AG10803 (cell line): ENCODE results near the gene IL17REL.

ENCODE experiments used
- DNase-seq: peaks from one replicate; pipeline ENCODE4 v3.0.0; 2010; ENCODE audit warnings: low read depth
- H3K4me3 ChIP-seq: 2 replicates; pipeline ENCODE4 v1.5.1; 2011; ENCODE audit warnings: mild to moderate bottlenecking, low read length, control low read depth
- TF ChIP-seq, protein P1 (sequence below): conservative IDR thresholded peaks from 2 replicates; pipeline ENCODE4 v1.5.1; 2011; ENCODE audit warnings: mild to moderate bottlenecking, low read length, control low read depth, inconsistent platforms

The IL17REL gene

DNA sequence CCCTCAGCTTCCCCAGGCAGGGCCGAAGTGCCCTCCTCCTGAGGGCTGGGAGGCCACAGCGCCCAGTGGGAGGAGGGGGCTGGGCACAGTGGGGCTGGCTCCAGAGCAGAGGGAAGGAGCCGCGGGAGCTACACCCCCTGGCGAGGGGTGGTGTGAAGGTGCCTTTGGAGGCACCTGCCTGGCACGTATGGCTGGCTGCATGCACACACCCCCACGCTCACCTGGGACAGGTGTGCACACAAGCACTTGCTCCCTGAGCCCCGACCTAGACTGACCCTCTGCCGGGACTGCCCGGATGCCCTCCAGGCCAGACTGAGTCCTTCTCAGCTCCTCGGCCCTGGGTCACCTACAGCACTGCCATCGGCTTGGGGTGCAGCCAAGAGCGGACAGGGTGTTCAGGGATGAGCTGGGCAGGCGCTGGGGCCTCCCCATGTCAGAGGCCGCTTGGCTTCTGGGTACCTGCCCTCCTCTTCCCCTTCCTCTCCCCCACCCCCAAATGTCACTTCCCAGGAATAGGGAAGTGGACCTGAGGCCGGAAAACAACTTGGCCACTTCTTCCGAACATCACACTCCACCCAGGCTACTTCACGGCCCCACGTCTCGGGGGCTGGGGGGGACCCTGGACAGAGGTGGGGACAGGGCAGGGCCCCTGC is 59.4 kb downstream of the IL17REL start:
- TF ChIP-seq, protein P1, sequence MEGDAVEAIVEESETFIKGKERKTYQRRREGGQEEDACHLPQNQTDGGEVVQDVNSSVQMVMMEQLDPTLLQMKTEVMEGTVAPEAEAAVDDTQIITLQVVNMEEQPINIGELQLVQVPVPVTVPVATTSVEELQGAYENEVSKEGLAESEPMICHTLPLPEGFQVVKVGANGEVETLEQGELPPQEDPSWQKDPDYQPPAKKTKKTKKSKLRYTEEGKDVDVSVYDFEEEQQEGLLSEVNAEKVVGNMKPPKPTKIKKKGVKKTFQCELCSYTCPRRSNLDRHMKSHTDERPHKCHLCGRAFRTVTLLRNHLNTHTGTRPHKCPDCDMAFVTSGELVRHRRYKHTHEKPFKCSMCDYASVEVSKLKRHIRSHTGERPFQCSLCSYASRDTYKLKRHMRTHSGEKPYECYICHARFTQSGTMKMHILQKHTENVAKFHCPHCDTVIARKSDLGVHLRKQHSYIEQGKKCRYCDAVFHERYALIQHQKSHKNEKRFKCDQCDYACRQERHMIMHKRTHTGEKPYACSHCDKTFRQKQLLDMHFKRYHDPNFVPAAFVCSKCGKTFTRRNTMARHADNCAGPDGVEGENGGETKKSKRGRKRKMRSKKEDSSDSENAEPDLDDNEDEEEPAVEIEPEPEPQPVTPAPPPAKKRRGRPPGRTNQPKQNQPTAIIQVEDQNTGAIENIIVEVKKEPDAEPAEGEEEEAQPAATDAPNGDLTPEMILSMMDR = no peak
- no peak for DNase-seq
- no peak overlapping the region for H3K4me3 ChIP-seq

DNA sequence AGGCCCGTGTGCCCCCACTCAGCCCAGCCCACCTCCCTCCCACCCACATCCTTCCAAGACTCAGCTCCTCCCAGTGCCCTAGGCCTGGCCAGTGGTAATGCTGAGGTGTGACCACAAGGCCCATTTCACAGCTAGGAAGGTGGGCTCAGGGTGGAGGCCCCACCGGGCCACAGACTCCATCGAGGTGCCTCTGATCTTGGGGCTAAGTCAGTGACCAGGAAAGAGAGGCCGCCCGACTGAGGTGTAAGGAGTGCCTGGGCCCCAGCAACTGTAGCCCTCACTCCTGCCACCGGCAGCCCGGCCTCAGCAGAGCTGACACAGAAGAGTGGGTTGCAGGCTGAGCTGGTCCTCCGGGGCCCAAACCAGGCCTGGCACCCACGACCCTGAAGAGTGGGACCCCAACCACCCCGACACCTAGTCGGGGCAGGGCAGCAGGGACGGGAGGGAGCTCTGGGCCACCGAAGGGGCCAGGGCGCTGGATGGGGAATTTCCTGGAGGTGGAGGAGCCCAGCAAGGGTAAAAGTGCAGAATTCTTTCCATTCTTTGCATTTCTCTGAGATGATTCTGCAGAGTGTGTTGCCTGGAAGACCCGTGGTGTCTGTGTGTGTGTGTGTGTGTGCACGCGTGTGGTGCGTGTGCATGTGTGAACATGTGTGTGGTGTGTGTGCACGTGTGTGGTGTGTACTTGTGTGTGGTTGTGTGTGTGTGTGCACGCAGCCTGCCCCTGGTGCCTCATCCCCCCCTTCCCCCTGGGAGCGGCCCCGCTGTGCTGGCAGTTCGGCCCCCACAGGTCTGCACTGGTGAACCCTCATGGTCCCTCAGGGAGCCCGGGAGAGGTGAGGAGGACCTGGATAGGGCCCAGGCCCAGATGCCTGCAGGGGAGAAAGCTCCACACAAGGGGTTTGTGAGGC is 60.3 kb downstream of the IL17REL start:
- DNase-seq = peak; percentile 88
- TF ChIP-seq, protein P1 = no peak

DNA sequence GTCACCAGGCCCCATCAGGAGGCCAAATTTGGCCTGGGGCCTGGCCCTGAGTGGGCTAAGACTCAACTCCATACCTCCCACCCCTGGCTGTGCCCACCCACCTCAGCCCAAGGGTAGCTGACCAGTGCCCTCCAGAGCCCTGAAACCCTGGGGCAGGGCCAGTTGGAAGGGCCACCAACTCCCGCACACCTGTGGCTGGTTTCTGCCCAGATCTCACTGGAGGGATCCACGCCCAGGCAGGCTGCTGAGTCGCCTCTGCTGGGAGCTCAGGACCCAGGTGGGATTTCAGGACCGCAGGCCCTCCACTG is 60.9 kb downstream of the IL17REL start:
- TF ChIP-seq, protein P1 = no peak
- H3K4me3 ChIP-seq = no peak overlapping the region
- DNase-seq = no peak

More for the DNA sequence above, 60.3 kb downstream of the IL17REL start:
- H3K4me3 ChIP-seq = no peak overlapping the region

DNA sequence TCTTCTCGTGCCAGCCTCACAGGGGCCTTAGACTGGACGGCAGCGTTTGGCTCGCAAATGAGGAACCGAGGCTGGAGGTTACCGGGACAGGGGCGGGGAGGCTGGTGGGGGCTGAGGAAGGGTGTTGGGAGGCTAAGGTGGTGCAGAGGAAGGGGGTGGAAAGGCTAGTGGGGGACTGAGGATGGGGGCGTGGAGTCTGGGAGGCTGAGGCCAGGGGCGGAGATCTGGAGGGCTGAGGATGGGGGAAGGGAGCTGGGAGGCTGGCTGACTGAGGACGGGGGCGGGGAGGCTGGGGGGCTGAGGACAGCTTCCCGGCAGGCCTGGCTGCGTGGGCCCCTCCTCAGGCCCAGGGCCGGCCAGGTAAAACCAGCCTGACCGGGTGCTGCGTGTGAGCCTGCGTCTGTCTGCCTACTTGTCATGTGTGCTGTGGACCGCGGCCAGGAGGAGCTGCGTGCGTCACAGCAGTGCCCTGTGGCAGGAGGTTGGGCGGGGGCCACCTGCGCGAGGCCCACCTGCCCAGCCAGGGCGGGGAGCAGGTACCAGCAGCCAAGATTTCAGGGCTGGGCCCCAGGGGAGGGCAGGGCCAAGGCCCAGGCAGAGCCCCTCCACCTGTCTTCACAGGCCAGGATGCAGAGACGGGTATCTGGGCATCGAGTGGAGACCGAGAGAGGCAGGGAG is 61.4 kb downstream of the IL17REL start:
- TF ChIP-seq, protein P1 = no peak
- DNase-seq = no peak

DNA sequence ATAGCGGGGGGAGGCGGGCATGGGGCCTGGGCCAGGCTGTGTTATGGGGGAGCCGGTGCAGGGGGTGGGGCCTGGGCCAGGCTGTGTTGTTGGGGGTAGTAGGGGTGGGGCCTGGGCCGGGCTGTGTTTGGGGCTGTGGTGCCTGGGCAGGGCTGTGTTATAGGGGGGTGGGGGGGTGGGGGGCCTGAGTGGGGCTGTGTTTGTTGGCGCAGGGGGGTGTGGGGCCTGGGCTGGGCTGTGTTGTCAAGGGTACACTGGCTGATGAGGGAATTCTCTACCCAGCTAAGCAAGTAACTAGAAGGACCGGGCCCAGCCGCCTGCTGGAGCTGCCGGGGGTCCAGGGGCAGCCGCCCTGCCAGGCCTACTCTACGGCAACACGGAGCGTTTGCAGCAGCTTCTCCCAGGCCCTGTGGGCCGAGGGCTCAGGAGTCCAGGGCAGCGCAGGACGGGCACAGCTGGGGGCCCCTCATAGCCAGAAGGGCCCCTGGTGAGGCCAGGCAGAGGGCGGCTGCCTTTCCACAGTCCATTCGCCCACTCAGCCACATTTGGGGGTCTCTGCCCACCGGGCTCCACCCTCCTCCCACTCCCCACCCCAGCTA is 62.1 kb downstream of the IL17REL start:
- H3K4me3 ChIP-seq = no peak overlapping the region
- DNase-seq = no peak
- TF ChIP-seq, protein P1 = no peak

More for the DNA sequence above, 61.4 kb downstream of the IL17REL start:
- no peak overlapping the region for H3K4me3 ChIP-seq

DNA sequence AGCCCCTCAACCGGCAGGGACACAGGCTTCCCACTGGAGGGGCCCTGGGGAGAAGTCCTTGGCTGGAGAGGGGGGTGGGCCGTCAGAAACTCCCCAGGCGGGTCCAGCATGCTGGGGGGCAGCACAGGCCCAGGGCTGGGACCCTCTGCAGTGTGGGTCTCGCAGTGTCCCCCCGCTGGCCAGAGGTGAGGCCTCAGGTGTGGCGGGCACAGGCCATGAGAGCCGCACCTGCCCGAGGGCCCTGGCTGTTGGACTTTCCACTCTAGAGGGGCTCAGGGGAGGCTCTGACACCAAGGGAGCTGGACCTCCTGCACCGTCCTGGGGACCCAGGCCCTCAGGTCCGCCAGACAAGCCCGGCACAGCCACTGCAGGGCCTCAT is 62.7 kb downstream of the IL17REL start:
- DNase-seq = no peak
- TF ChIP-seq, protein P1 = no peak
- H3K4me3 ChIP-seq = no peak overlapping the region
